Stimulated activated CD4-positive, alpha-beta T cell treated with anti-CD3 and anti-CD28 coated beads, TNF-alpha, amount 100 ng/mL, for 48 hours (primary cell): ENCODE results near the gene FYB1.
"Not testable (repeated sequence)": the region's sequence is repeated elsewhere in the genome, so short reads cannot be mapped to it uniquely, and the experiment has no call there.

ENCODE experiments used
- DNase-seq, 3 donors: peaks; one replicate each; pipeline ENCODE4 v3.0.0-alpha.2; 2020; ENCODE audit warnings: low read depth in 3 of 3

Gene FYB1

GRCh38 chr5:39228596-39228995, 9.2 kb upstream of the FYB1 start:
- no peak for DNase-seq

DNA sequence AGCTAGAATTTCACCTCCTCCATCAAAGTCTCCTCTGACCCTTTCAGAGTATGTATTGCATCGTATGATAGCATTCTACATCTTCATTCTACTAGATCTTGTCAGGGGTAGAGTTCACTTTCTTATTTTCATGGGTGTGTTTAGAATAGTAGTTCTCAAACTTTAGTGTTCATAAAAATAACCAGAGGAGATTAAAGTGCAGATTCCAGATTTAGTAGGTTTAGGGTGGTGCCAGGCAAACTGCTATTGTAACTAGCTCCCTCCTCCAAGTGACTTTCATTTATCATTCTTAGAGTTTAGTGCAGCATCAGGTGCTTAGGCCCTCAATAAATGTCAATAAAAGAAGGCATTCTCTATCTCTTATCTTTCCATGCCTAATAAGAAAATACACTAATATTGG, 7.2 kb upstream of the FYB1 start:
- DNase-seq, result no peak

DNA sequence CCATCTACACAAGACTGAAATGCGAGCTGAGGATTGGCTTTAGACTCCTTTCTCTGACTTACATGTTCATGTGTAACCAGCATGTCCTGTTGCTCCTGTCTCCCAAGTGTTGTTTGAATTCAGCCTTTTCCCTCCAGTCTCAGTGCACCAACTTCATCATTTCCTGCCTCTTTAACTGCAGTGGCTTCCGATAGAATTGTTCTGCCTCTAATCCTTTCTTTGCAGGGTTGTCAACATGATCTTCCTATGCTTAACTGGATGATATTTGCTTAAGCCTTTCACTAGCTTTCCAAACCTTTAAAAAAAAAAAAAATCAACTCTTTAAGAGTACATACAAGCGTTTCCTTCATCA, 6.7 kb upstream of the FYB1 start:
- DNase-seq, result no peak

- DNase-seq, result no peak
Observed at GRCh38 chr5:39225405-39226099, 6.2 kb upstream of the FYB1 start.

GRCh38 chr5:39224196-39224761, 4.9 kb upstream of the FYB1 start:
- no peak for DNase-seq

GRCh38 chr5:39223565-39224156, 4.3 kb upstream of the FYB1 start:
- no peak for DNase-seq

DNA sequence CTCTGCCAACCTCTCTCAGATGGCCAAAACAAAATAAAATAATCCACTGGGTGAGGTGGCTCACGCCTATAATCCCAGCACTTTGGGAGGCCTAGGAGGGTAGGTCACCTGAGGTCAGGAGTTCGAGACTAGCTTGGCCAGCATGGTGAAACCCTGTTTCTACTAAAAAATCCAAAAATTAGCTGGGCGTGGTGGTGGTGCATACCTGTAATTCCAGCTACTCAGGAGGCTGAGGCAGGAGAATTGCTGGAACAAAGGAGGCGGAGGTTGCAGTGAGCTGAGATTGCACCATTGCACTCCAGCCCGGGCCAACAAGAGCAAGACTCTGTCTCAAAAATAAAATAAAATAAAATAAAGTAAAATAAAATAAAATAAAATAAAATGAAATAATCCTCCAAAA, 2.3 kb upstream of the FYB1 start:
- DNase-seq, result not testable (repeated sequence)

GRCh38 chr5:39220280-39221030, 1.1 kb upstream of the FYB1 start:
- no peak for DNase-seq

DNA sequence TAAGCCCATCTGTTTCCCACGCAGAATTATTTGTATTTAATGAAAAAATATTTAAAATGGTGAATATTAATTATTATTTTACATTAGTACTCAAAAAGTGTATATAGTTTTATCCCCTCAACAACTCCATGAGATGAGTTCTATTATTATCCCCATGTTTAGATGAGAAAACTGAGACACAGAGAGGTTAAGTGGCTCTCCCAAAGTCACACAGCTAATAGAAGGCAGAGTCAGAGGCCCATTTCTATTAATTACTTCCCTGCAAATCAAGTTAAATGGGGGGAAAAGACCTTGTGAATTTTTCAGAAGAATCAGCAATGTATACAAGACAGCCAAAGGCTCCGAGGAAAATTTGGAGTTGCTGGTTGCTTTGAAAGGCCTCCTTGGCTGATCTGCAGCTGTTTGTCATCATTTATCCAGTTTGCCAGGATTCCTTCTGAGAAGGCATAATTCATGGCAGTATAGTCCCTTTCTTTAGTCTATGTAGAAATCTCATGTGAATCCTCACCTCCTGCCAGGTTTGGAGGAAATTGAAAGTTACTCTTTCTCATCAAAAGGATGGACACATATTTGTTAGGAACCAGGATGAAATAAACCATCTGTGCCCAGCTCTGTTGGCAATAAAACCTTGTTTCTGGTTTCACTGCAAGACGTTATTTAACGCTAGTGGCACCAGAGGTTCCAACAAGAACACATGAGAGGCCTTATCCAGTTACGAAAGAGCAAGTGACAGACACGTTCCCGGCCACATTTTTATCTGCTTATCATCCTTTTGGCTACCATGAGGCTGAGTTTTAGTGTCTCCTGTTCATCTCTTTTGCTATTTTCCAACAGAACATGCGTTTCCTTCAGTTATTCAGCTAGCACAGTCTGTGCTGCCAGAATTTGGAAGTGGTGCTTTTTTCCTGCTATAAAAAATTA, 621 bp downstream of the FYB1 start:
- DNase-seq, result no peak

DNA sequence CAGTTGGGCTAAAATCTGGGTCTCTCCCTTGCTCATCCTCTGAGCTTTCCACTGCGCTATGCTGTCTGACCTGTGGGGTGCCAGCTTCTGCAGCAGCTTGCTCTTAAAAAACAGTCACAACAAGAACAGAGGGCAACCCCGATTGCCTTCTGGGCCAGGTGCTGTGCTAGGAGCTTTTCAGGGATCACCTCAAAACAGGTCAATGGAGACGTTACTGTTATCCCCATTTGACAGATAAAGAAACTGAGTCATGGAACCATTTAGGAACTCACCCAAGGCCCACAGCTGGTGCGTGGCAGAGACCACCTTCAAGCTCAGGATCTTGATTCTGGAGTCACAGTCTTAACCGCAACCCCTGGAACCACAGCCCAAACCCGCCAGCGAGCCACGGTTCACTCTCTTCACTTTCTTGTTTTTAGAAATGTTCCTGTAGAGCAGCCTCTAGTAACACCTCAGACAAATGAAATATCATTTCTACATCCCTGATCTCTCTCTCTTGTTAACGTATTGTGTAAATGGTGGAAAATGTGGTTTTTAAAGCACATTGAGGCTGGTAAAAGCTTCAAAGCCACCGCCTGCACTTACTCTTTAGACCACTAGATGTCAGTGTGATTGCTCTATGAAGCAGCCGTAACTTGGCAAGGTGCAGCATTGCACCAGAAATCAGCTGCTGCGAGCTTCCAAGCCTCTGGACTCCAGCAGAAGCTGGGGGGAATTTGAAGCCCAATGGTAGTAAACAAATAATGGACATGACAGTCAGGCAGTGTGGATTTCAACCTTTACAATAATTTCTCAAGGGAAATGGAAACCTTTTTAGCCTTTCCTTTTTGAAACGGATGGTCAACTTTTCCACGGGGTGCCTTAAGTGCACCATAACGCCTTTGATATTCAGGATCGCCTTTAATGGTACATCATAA, 1.7 kb downstream of the FYB1 start:
- DNase-seq, result peak; percentile 62 to 74 (median 69)

DNA sequence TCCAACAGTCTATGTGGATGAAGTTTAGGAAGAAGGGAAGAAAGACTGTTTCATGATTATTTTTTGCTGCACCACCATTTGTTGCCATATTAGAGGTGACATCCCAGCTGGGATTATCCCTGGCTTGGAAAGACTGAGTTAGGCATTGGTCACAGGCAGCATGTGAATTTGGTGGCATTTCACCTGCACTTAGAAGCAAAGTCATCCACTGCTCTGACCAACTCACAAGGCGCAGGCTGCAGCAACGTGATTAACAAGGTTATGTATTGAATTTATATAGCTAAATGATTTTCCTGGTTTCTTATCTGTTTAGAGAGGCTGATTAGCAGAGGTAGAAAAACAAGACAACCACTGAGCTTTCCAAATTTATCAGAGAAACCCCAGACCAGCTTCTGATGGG, 2.7 kb downstream of the FYB1 start:
- DNase-seq, result no peak

DNA sequence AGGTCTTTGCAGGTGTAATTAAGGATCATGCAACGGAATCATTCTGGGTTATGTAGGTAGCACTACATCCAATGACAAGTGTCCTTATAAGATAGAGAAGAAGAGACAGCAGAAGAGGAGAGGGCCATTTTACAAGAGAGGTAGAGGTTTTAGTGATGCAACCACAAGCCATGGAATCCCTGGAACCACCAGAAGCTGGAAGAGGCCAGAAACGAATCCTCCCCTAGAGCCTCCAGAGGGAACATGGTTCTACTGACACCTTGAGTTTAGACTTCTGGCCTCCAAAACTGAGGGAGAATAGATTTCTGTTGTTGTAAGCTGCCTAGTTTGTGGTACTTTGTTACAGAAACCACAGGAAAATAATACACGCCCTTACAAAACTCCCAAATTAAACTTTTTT, 3.5 kb downstream of the FYB1 start:
- no peak for DNase-seq

DNA sequence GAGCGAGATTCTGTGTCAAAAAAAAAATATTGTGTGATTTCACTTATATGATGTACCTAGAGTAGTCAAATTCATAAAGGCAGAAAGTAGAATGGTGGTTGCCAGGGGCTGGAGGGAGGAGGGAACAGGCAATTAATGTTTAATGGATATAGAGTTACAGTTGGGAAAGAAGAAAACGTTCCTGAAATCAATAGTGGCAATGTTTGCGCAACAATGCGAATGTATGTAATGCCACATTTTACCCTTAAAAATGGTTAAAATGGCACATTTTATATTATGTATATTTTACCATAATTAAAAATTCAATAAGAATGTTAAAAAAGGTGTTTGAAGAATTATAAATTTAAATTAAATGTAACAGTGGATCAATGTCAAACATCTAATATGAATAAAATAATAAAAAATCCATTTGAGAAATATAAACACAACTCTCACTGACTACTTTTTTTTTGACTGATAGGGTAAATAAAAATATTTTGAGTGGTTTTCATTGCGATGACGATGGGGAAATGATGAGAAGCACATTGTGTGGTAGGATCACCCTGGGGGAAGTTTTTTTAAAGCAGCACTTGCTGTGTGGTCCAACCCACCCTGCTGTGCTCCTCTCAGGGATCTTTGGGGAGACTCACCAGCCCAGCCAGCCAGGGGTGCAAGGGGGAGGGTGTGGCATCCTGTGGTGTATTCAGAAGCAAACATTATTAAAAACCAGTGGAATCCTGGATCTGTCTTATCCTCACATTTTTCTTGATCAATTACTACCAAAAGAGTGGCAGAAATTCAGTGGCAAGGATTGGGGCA, 4.3 kb downstream of the FYB1 start:
- no peak for DNase-seq

GRCh38 chr5:39213447-39214207, 5.7 kb downstream of the FYB1 start:
- DNase-seq, result no peak

- DNase-seq, result no peak
Observed at GRCh38 chr5:39211773-39212172, 7.6 kb downstream of the FYB1 start.

DNA sequence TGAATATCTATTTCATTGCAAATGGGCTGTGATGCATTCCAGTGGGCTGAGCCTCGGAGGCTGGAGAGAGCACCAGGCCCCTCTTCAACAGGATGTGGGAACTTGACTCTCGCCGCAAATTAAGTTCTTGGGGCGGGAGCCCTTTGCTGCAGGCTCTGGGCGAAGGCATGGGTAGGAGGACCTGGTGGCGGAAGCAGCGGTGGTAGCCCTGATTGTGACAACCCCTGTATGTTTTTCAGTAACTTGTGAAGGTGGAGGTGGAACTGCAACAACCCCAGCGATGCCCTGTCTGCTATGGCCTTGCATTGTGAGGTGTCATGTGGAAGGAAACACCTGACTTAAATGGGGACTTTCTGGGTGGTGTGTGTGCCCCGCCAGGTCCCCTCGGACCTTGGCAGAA, 9.4 kb downstream of the FYB1 start:
- DNase-seq, result peak in 1 of 3 donors; percentile 66

- DNase-seq, result no peak
Observed at GRCh38 chr5:39208471-39208870, 10.9 kb downstream of the FYB1 start.

- no peak for DNase-seq
Observed at GRCh38 chr5:39207345-39208045, 11.9 kb downstream of the FYB1 start.
